A549 (cell line): Measurements from ENCODE around the gene ARTN. TPM values are rescaled to one million over a fixed set of nuclear protein-coding genes. Genes with fewer than 3 reads are reported as not detected.

ENCODE experiments used
- ATAC-seq, 2 experiments: fragments of 200-7000 bp in 1 of 2; fragments of >200 bp in 1 of 2; cut with Nextera tagmentation in 1 of 2; cut with Tn5 transposase in 1 of 2; 3 replicates each; pipeline versions ENCODE4 v1.8.0 to v1.9.1; 2018 to 2020; ENCODE audit warnings: mild to moderate bottlenecking in 1 of 2, moderate library complexity in 1 of 2
- CTCF ChIA-PET: fragments of 300-600 bp; sonication (Branson Sonifier 250); formaldehyde crosslinking; extraction: SDS; loops from one replicate; lab custom pipeline; 2021; ENCODE audit warnings: antibody characterized with exemption, inconsistent platforms; lab: Yijun Ruan, JAX
- POLR2A ChIA-PET: fragments of 350-600 bp; formaldehyde crosslinking; extraction: SDS; loops from one replicate; lab custom pipeline; 2021; ENCODE audit warnings: antibody characterized with exemption, inconsistent platforms; lab: Yijun Ruan, JAX
- DNase-seq, 2 experiments: peaks; one replicate each; pipeline versions ENCODE4 v3.0.0 to v3.0.0-alpha.2; 2011 to 2016; ENCODE audit warnings: low read depth in 1 of 2, low spot score in 1 of 2
- FAIRE-seq: peaks from 2 replicates; lab custom pipeline; 2011; peaks lifted over from hg19 to GRCh38; lab: Jason Lieb, UNC
- H3K27ac ChIP-seq, 2 experiments: fragments of >200 bp; sonication (Bioruptor Twin); formaldehyde crosslinking; 3 replicates each; pipeline ENCODE4 v1.5.1; 2016 to 2017
- H3K4me1 ChIP-seq: fragments of >200 bp; sonication (Bioruptor Twin); formaldehyde crosslinking; 3 replicates; pipeline ENCODE4 v1.6.1; 2016
- H3K4me2 ChIP-seq: fragments of >200 bp; sonication (Bioruptor Twin); formaldehyde crosslinking; 3 replicates; pipeline ENCODE4 v1.6.1; 2016
- H3K4me3 ChIP-seq: fragments of >200 bp; sonication (Bioruptor Twin); formaldehyde crosslinking; 3 replicates; pipeline ENCODE4 v1.5.1; 2016
- H3K9me3 ChIP-seq: fragments of >200 bp; sonication (Bioruptor Twin); formaldehyde crosslinking; 3 replicates; pipeline ENCODE4 v1.6.1; 2016
- ATOH8 ChIP-seq: fragments of 250-450 bp; sonication (Bioruptor Pico); IDR thresholded peaks from 2 replicates; pipeline ENCODE4 v1.5.0; 2020; ENCODE audit warnings: low read depth, mild to moderate bottlenecking, moderate library complexity
- BCL3 ChIP-seq: fragments of >200 bp; sonication (Bioruptor Twin); formaldehyde crosslinking; IDR thresholded peaks from 3 replicates; pipeline ENCODE4 v1.6.1; 2016
- CBX2 ChIP-seq: fragments of 200-600 bp; sonication (generic); IDR thresholded peaks from 2 replicates; pipeline ENCODE4 v1.6.1; 2016; ENCODE audit warnings: low read depth, mild to moderate bottlenecking, borderline replicate concordance
- CBX8 ChIP-seq: fragments of 200-600 bp; sonication (generic); IDR thresholded peaks from 2 replicates; pipeline ENCODE4 v1.6.1; 2016
- ELK1 ChIP-seq: fragments of 150-350 bp; IDR thresholded peaks from 2 replicates; pipeline ENCODE4 v1.6.1; 2014; ENCODE audit warnings: low read depth, mild to moderate bottlenecking, low read length
- EP300 ChIP-seq, 2 experiments: fragments of >200 bp; sonication (Bioruptor Twin); formaldehyde crosslinking; IDR thresholded peaks; 2 replicates in 1 of 2; 3 replicates in 1 of 2; pipeline ENCODE4 v1.6.1; 2016 to 2017
- FOSB ChIP-seq: fragments of 250-450 bp; sonication (Bioruptor Pico); IDR thresholded peaks from 2 replicates; pipeline ENCODE4 v1.5.0; 2020; ENCODE audit warnings: mild to moderate bottlenecking, moderate library complexity
- GATA3 ChIP-seq: IDR thresholded peaks from 2 replicates; pipeline ENCODE4 v1.6.1; 2012; ENCODE audit warnings: borderline replicate concordance
- HES2 ChIP-seq: fragments of >200 bp; sonication (Bioruptor Twin); formaldehyde crosslinking; IDR thresholded peaks from 2 replicates; pipeline ENCODE4 v1.6.1; 2016
- HMGXB4 ChIP-seq: fragments of 250-450 bp; sonication (Bioruptor Pico); IDR thresholded peaks from 2 replicates; pipeline ENCODE4 v1.5.0; 2021; ENCODE audit warnings: mild to moderate bottlenecking, moderate library complexity, borderline replicate concordance
- JUN ChIP-seq, 2 experiments: fragments of >200 bp; sonication (Bioruptor Twin); formaldehyde crosslinking; IDR thresholded peaks; 2 replicates in 1 of 2; 3 replicates in 1 of 2; pipeline ENCODE4 v1.6.1; 2016 to 2017
- JUNB ChIP-seq: fragments of >200 bp; sonication (Bioruptor Twin); formaldehyde crosslinking; IDR thresholded peaks from 2 replicates; pipeline ENCODE4 v1.6.1; 2016
- MAFK ChIP-seq: fragments of 450-650 bp; IDR thresholded peaks from 2 replicates; pipeline ENCODE4 v1.6.1; 2014; ENCODE audit not compliant: partially characterized antibody
- MYC ChIP-seq: IDR thresholded peaks from 2 replicates; pipeline ENCODE4 v1.6.1; 2012; ENCODE audit warnings: mild to moderate bottlenecking, inconsistent platforms, low read length, improper control_type of control experiment, borderline replicate concordance
- NPAS2 ChIP-seq: fragments of 250-450 bp; sonication (Bioruptor Pico); IDR thresholded peaks from 2 replicates; pipeline ENCODE4 v1.8.0; 2022; ENCODE audit warnings: mild to moderate bottlenecking, moderate library complexity, borderline replicate concordance
- PBX3 ChIP-seq: IDR thresholded peaks from 2 replicates; pipeline ENCODE4 v1.6.1; 2012
- PHF8 ChIP-seq: fragments of 200-600 bp; sonication (generic); IDR thresholded peaks from 2 replicates; pipeline ENCODE4 v1.6.1; 2016; ENCODE audit warnings: low read depth, mild to moderate bottlenecking, antibody characterized with exemption, moderate library complexity, borderline replicate concordance
- SMC3 ChIP-seq: fragments of >200 bp; sonication (Bioruptor Twin); formaldehyde crosslinking; IDR thresholded peaks from 3 replicates; pipeline ENCODE4 v1.6.1; 2018; ENCODE audit warnings: inconsistent platforms
- ZFP36 ChIP-seq: fragments of 450-650 bp; IDR thresholded peaks from 2 replicates; pipeline ENCODE4 v1.6.1; 2014; ENCODE audit warnings: borderline replicate concordance; ENCODE audit not compliant: partially characterized antibody
- WGBS: methylation state at CpG from one replicate; pipeline ENCODE4 v1.1.6; 2017; ENCODE audit errors: missing lambda C conversion rate; 5-methylcytosine and 5-hydroxymethylcytosine counted together
- polyA plus RNA-seq, 4 experiments: library from polyadenylated mRNA; depleted of rRNA in 3 of 4; stranded (reverse); fragments of >200 nt; fragmentation: RNase III in 1 of 4; extraction: RNeasy Plus Mini Kit Qiagen cat#74134 plus additional on column Dnase treatment in 1 of 4; gene quantifications; 2 replicates in 3 of 4; 3 replicates in 1 of 4; pipeline ENCODE4 v1.2.3, GENCODE V29; 2011 to 2017
- TF ChIP-seq, protein P1 (sequence below): fragments of 450-650 bp; IDR thresholded peaks from 2 replicates; pipeline ENCODE4 v1.6.1; 2014; ENCODE audit warnings: antibody characterized with exemption
- TF ChIP-seq, protein P2 (sequence below): fragments of 200-600 bp; sonication (generic); IDR thresholded peaks from 2 replicates; pipeline ENCODE4 v1.6.1; 2016; ENCODE audit warnings: antibody characterized with exemption, mild to moderate bottlenecking, moderate library complexity

The ARTN gene
- polyA plus RNA-seq, 2 of the 4 experiments (the other 2 are of a cell fraction): 0.21 to 0.53 TPM

GRCh38 chr1:43984855-43985254 is 51.3 kb downstream of the ARTN start (continued):
- TF ChIP-seq CBX8: no peak
- no peak for TF ChIP-seq JUN (IDR thresholded peaks at IDR 0.05)
- no peak for TF ChIP-seq FOSB (CRISPR knock-in tag)

GRCh38 chr1:43985984-43986595 is 52.5 kb downstream of the ARTN start:
- Histone ChIP-seq H3K4me2 (no peak overlapping the region), H3K27ac (no peak overlapping the region), H3K4me1 (peaks cover 32% of the 10 kb centered on the region), H3K4me3 (no peak overlapping the region), H3K9me3 (no peaks in the 10 kb centered on the region)
- TF ChIP-seq SMC3 (no peak), ZFP36 (peak; percentile 80)
- WGBS: 74% methylated on average over 4 of the region's 4 CpGs
- CTCF ChIA-PET: interaction anchor here (1.3 to 2.1 kb wide), 4 partner anchors 20 to 625 kb away, joined by 3 to 8 read pairs (median 4); no protein-coding TSS in a partner anchor
- FAIRE-seq (no peak), ATAC-seq (no peak), DNase-seq (no peak)
- POLR2A ChIA-PET: no interaction called here

GRCh38 chr1:43986712-43987111 is 53.1 kb downstream of the ARTN start:
- DNase-seq (no peak), ATAC-seq (0 out of 6 replicates have a peak, but pooled peaks of 1 of the 2 experiments have one; percentile 5), FAIRE-seq (no peak)
- H3K27ac ChIP-seq: no peak overlapping the region
- no peak overlapping the region for H3K4me3 ChIP-seq
- H3K4me1 ChIP-seq: peaks cover 32% of the 10 kb centered on the region
- H3K4me2 ChIP-seq: no peak overlapping the region
- POLR2A ChIA-PET: no interaction called here
- WGBS: 67% methylated on average over 6 of the region's 6 CpGs
- H3K9me3 ChIP-seq: no peaks in the 10 kb centered on the region
- CTCF ChIA-PET: interaction anchor here (0.7 to 3.1 kb wide), 6 partner anchors 19 to 625 kb away, joined by 3 to 18 read pairs (median 6); no protein-coding TSS in a partner anchor
- no peak for TF ChIP-seq EP300 (IDR thresholded peaks at IDR 0.05)
- TF ChIP-seq, protein P1, sequence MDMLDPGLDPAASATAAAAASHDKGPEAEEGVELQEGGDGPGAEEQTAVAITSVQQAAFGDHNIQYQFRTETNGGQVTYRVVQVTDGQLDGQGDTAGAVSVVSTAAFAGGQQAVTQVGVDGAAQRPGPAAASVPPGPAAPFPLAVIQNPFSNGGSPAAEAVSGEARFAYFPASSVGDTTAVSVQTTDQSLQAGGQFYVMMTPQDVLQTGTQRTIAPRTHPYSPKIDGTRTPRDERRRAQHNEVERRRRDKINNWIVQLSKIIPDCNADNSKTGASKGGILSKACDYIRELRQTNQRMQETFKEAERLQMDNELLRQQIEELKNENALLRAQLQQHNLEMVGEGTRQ: no peak
- no peak for TF ChIP-seq HES2
- no peak for TF ChIP-seq GATA3
- TF ChIP-seq ELK1: no peak
- TF ChIP-seq, protein P2, sequence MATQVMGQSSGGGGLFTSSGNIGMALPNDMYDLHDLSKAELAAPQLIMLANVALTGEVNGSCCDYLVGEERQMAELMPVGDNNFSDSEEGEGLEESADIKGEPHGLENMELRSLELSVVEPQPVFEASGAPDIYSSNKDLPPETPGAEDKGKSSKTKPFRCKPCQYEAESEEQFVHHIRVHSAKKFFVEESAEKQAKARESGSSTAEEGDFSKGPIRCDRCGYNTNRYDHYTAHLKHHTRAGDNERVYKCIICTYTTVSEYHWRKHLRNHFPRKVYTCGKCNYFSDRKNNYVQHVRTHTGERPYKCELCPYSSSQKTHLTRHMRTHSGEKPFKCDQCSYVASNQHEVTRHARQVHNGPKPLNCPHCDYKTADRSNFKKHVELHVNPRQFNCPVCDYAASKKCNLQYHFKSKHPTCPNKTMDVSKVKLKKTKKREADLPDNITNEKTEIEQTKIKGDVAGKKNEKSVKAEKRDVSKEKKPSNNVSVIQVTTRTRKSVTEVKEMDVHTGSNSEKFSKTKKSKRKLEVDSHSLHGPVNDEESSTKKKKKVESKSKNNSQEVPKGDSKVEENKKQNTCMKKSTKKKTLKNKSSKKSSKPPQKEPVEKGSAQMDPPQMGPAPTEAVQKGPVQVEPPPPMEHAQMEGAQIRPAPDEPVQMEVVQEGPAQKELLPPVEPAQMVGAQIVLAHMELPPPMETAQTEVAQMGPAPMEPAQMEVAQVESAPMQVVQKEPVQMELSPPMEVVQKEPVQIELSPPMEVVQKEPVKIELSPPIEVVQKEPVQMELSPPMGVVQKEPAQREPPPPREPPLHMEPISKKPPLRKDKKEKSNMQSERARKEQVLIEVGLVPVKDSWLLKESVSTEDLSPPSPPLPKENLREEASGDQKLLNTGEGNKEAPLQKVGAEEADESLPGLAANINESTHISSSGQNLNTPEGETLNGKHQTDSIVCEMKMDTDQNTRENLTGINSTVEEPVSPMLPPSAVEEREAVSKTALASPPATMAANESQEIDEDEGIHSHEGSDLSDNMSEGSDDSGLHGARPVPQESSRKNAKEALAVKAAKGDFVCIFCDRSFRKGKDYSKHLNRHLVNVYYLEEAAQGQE: no peak
- TF ChIP-seq MAFK: no peak
- no peak for TF ChIP-seq BCL3
- no peak for TF ChIP-seq CBX2
- TF ChIP-seq JUNB: no peak
- TF ChIP-seq FOSB (CRISPR knock-in tag): no peak
- TF ChIP-seq ATOH8: no peak
- no peak for TF ChIP-seq MYC
- no peak for TF ChIP-seq PBX3
- TF ChIP-seq PHF8: no peak
- no peak for TF ChIP-seq NPAS2 (CRISPR knock-in tag)
- no peak for TF ChIP-seq HMGXB4 (CRISPR knock-in tag)
